Myocyte (in vitro differentiated cells): ENCODE measurements around the gene FHOD3. TPM values are rescaled to one million over a fixed set of nuclear protein-coding genes. Genes with fewer than 3 reads are reported as not detected.

Experiments
- DNase-seq: peaks from one replicate; pipeline ENCODE4 v3.0.0-alpha.2; 2012; ENCODE audit warnings: low read depth
- total RNA-seq: library from RNA; depleted of rRNA; stranded (reverse); fragments of >200 nt; gene quantifications from 2 replicates; pipeline ENCODE4 v1.2.3, GENCODE V29; 2014

The FHOD3 gene
- total RNA-seq, 1 donor from 2014 or later = 57.5 TPM

DNA sequence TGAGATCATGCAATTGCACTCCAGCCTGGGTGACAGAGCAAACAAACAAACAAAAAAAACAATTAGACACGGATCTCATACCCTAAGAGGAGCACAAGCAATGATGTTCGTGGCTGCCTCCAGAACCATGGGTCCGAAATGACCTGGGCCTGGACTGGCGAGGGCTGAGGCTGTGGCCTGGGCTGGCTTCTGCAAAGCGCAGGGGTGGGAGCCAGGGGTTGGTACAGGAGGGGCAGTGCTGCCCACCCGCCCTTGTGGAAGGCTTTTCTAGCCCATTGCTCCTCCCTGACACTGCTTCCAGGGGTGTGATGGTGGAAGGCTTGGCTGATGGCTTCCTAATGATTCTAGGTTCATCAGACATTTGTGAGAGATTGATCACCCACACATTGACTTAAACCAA is 167.8 kb downstream of the FHOD3 start:
- no peak for DNase-seq

DNA sequence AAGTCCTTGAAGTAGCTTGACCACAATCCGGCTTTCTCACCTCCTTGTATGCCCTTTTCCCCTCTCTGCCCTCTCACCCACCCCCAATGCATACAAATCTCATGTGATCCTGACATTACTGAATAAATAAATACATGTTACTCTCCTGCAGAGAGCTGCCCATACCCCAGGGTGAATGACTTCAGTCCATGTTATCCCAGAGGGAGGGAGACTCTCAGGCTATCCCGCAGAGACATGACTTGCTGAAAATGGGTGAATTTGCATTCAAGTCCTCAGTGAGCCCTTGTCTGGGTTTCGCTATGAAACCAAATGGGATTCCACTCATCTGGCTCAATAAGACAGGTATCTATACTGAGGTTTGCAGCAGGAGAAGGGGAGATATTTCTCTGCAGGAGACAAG is 168.5 kb downstream of the FHOD3 start:
- no peak for DNase-seq

DNA sequence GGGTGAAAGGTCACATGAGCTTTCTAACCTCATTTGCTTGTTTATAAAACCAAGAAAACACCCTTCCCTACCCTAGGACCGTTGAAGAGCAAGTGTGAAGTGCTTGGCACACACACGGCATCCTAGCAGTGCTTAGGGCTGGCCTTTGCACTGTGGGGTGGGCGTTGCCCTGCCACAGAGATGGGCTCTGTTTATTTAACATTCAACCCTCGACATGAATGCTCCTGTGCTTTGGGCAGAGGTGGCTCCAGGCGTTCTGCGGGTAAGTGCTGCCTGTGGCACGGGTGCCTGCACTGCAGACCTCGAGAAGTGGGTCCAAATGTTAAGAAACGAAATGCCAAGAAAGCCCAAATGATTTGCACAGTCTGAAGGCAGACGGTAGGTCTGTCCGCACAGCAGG is 170.1 kb downstream of the FHOD3 start:
- DNase-seq = no peak

DNA sequence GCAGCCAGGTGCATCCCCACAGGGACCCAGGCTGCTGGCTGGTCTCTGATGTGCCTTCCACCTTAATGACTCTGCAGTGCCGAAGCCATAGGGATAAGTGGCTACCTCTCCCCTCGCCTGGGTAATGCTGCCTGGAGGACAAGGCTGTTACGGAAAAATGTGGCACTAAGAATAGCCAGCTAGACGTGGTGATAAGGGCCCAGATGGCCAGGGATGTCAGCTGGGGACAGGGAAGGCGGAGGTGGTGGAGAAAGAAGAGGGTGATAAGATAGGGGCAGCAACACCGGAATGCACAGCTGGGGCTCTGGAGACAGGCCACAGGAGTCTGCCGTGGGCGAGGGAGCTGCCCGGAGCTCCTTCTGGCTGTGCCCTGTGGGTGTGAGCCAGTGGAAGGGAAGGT is 170.6 kb downstream of the FHOD3 start:
- DNase-seq = peak; percentile 86

DNA sequence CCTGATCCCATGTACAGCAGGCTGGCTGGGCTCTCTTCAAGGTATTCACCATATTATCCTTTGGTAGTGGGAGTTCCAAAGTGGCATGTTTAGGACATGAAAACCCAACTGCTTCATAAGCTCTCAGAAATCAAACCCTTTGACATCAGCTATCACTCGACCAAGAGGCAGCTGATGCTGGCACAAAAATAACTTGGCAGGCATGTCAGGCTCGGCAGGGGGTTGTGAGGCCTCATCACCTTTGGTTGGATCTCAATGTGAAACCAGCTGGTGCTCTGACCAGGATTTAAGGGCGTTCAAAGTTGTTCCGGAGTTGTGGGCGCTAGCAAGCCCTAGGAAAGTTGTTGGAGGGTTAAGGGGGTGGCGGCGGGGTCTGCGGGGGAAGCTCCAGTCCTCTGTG is 171.9 kb downstream of the FHOD3 start:
- DNase-seq = peak; percentile 80

DNA sequence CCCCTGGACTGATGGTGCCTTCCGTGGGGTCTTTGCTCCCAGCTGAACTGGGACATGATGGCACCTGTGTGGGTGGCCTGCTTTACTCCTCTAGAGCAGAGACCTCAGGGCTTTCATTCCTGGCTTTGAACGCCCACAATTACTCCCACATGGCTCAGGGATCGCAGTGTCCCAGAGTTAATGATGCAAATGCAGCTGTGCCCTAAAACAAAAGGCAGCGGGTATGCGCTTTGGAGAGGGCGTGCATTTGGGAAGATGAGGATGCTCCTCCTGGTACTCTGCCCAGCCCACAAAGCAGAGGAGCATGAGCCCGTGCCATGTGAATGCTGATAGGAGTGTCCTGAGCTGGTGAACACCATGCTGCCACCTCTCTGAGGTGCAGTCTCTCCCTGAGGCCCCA is 173.4 kb downstream of the FHOD3 start:
- no peak for DNase-seq

DNA sequence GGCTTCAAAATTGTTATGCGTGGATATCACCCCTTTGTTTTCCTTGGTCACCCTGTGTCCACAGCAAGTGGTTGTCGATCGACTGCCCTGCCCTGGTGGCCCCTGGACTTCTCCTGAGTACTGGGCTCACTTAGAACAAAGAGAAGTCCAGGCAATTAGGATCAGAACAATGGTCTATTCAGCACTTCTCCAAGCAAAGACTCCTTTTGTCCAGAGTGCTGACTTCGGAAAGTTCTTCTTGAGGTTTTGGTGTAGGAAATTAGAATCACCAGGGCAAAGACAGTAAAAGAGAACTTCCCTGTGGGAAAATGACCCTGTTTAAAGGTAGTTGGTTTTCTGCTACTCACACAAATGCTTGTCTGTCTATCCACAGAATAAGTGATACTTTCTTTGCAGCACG is 173.9 kb downstream of the FHOD3 start:
- DNase-seq = no peak

DNA sequence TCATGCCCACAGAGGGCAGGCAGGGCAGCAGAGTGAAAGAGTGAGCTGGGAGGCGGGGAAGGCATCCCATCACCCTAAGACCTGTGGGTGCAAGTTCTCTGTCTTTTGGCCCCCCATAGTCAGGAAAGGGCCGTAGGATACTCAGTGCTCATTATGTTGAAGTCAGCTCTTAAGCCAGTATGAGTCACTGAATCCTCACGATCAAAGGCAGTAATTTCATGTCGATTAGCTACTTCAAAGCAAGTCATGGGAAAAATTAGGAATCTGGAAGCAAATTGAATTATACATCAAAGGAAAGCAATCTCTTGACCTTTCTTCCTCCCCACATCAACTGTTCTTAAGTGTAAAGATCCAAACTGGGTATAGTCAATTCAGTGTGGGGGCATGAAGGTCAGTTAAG is 178.9 kb downstream of the FHOD3 start:
- DNase-seq = no peak

DNA sequence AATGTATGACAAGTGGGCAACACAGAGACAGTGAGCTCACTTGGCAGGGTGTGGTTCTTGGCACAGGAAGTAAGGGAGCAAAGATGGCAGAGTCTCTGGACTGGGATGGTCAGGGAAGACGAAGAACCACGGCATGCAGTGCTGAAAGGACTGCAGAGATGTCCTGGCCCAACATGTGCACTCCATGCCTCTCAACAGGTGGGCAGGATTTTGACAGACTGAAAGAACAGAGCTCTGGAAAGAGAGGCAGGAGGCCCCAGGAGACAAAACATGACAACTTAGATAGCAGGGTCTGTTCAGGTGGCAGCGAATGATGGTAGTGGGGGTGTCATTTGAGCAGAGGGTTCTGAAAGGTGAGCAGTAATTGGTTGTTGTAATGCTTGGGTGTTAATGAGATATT is 180.3 kb downstream of the FHOD3 start:
- DNase-seq = no peak

DNA sequence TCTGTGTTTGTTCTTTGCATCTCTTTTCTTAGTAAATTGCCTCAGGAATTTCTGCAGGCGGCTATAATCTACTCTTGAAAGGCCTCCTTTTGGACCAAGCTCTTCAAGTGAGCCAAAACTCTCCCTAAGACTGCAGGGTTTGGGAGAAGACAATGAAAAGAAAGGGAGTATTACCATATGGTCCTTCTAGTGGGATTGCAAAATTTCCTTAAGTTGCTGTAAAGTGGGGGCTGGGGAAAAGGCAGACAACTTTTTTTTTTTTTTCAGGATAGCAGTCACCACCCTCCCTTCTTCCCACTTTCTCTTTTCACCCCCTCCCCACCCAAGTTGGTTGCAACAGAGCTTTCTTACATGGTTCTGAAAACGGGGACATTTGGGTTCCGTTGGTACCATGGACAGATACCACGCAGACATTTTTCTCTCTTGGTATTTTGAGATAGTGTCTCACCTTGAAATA is 183.7 kb downstream of the FHOD3 start:
- no peak for DNase-seq

DNA sequence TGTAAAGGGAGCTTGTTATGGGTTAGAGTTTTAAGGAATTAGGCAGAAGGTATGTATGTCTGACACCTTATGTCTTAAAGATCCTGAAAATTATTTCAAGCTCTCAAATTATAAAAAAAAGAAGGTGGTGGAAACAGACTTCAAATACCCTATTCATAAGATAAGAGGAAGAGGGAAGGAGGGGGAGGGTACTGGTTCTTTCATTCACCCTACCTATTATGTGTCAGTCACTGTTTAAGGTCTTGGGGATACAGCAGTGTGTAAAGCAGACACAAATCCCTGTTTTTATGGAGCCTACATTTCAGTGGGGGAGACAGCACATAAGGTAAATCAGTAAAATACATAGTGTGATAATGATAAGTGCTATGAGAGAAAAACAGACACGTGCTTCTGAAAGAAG is 184.4 kb downstream of the FHOD3 start:
- no peak for DNase-seq

DNA sequence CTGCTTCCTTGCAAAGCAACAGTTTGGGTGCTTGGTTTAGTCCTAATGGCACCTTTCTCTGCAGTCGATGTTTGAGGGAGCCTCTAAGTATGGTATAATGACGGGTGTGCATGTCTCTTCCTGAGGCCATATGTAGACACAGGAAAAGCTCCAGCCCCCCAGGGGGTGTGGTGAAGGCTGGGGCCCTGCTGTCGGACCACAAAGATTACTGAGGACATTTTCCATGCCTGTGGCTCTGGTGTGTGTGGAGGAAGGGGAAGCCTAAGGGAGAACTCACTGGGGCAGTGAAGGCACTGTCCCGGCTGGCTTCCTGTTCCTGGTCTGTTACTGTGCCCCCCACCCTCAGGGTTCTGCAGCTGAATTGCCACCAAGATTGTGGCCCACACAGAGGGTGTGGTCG is 187.1 kb downstream of the FHOD3 start:
- no peak for DNase-seq

DNA sequence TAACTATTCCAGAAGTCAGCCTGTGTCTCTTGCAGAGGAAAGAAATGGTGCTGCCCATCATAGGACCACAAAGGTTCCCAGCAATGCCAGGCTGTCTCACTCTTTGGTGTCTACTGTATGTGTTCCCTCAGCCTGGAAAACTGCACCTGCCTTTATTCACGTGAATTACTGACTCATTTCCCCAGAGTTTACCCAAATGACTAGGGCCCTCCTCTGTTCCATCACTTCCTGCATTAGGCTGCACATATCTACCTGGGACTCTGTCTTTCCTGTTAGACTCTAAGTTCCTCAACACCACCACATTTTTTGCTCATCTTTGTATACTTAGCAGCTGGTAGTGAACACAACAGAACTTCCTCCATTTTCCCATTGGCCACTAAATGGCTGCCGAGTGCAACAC is 188.3 kb downstream of the FHOD3 start:
- DNase-seq = no peak

DNA sequence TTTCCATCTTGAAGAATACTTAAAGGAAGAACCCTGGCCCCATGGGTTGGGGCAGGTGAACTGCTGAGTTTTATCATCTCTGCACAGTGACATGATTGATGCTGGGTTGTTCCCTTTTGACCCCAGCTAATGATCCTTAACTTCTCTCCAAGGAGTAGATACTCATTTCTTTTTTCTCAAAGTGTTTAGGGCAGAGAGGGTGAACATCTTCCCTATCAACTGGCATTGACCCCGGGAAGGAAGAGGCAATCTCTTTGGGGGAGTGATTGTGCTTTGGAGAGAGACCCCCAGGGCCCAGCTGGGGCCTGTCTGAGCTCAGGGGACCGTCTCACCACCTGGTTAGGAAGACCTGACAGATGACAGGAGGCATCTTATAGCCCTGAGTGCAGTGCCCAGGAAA is 190.6 kb downstream of the FHOD3 start:
- no peak for DNase-seq

DNA sequence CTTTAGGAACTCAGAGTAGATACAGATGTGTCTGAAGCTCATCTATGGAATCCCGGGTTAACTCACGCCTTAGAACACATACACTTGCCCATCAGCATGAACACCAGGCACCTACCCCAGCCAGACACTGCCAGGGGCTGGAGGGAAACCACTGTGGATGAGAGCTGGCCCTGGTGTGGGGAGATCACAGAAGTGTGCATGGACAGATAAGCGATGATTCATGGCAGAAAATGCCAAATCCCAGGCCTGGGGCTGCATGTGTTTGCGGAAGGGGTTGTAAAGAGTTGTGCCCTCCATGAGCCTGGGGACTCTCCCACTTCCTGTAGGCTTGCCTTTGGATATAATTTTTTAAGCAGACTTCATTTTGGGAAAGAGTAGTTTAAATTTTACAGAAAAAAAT is 193.4 kb downstream of the FHOD3 start:
- no peak for DNase-seq

DNA sequence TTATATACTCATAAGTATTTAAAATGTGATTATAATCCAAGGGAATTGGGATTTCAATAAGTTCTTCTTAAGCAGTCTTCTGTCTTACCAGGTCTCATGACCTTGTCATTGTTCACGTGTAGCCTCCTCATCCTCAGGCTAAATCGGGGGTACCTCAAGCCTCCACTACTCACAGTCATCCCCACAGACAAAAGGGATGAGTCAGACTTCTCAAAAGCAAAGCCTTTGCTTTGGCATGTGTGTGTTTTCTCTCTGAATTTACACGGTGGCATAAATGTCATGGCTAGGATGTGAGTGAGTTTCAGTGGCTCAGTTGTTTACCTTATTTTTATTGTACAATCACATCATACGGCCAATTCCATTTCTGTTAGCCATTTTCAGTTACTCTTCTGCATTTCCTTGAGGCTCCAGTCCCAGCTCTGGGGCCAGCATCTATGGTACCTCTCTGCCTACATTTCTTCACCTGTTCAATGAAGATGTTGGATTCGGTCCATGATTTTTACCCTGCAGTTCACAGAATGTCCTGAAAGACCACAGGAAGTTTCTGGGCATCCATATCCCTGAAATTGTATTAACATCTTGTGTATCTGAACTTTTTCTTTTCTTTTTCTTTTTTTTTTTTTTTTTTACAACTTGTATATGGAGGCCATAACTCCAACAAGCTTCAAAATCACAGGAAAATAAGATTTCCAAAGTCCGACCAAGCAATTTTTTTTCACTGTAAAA is 195.3 kb downstream of the FHOD3 start:
- no peak for DNase-seq

DNA sequence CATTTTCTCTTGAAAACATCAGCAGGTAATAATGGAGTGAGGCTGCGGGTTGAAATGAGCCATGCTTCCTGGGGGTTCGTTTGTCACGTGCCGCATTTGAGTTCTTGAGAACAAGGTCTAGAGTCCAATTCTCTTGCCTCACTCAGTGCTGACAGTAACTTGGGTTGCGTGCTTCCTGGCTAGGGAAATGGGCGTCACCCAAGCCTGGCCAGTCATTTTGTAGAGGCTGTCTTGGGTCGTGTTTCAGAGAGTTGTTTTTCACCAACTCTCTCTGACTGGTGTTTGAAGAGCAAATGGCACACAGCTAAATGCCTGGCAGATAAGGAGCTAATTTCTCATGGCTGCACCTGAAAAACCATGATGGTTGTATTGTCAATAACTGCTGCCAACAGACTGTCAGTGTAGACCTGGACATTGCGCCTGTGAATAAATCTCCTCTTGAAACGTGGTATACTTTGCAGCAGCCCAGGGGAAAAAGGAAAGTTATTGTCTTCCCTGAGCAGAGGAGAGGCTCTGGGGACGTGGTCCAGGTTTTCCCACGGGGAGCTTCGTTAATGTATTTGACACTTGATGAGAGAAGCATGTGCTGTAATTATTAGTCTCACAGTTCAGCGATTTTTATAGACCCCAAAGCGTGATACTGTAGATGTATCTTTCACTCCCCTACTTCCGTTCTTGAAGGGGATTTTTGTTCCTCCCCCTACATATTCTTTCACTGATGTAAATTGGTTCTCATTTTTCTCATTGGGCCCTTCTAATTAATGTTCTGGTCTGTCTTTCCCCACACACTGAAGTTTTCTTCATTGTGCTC is 196.0 kb downstream of the FHOD3 start:
- DNase-seq = peak; percentile 53

DNA sequence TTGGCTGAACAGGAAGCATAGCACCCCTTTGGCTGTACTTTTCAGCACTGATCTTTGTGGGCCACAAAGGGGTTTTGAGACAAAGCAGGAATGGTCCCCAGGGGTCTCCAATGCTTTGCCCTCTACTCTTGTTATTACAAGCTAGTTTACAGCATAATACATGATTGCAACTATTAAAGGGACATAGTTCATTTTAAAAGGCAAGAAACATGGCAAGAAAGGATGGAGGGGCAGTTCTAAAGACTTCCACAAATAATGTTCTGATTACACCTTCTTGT is 196.6 kb downstream of the FHOD3 start:
- DNase-seq = no peak

DNA sequence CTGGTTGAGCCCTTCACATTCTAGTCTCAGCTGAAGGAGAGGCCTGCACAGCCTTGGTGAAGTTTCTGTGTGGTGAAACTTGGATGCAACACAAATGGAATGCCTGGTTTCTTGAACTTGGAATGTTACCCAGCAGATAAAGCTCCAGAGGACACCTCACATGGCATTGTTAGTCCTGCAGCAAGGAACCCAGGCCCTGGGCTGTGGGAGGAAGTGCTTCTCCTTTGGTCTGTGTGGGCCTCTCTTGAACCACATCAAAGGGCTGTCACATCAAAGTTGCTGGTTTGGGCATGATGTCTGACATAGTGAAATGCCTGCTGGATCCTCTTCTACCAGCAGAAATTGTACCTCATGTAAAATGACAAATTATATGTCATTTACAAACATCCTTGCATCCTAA is 198.5 kb downstream of the FHOD3 start:
- DNase-seq = peak; percentile 31

DNA sequence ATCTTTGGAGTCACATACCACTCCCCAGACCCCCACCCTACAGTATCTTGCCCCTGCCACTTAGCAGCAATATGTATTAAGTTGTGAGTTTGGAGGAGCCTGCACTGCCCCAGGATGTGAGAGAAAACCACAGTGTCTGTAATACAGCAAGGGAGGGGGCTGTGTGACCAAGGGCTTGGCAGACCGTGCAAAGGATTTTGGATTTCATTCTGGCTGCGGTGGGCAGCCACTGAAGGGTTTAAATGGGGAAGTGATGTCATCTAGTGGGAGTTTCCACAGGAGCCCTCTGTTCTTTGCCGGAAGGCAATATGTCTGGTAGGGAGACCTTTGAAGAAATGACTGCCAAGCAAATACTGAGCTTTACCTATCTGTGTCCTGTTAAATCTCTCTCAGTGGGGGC is 202.4 kb downstream of the FHOD3 start:
- DNase-seq = peak; percentile 63

DNA sequence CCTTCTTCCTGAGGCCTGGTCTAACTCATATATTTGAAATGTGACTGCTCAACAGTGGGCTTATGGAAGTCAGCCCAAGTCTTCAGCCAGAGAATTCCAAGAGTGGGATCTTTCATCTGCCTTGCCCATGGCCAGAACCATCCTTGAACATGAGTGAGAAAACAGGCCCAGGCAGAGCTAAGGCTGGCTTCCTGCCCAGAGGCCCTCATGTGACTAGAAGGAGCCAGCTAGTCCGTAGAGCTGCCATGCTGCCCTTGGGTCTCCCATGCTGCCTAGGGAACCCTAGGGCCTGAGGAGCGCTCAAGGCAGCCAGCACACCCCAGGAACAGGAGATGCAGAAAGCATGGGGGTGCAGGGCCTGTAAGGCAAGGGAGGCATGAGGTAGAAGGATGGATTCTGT is 203.6 kb downstream of the FHOD3 start:
- DNase-seq = no peak

DNA sequence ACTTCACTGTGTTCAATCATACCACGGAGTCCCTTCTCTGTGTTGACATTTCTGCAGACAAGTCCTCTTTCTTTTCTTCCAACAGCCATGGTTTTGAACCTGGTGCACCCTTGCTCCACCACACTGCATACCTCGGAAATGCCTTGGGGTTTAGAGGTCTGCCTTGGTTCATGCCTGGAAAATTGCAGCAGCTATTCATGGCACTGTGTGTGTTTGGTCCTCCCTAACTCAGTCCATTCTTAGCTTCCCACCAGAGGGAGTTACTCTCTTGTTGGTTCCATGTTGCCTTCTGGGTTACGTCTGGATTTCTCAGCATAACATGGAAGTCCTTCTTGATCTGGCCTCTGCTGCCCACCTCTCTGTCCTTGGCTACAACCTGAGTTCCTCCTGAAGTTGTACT is 206.0 kb downstream of the FHOD3 start:
- DNase-seq = peak; percentile 71

DNA sequence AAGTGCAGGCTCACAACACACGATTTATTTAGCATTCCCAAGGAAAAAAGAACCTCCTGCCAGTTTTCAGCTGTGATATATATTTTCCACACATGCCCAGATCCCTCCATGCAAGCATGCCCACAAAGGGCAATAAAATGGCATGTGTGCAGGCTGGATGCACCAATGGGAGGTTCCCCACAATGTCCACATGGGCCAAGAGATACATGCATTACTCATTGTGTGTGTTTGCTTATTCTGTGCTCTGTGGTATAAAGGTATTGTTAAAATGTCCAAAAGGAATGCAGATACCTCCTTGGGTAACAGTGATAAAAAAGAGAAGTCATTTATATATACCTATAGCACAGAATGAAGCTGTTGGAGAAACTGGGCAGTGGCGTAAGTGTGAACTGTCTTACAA is 207.4 kb downstream of the FHOD3 start:
- DNase-seq = no peak
